Activated naive CD8-positive, alpha-beta T cell treated with anti-CD3 and anti-CD28 coated beads, Interleukin-2, amount 10 ng/mL, durations not matched to agents 7 days and 5 days (primary cell): ENCODE data around the gene NR4A1. TPM values are rescaled to one million over a fixed set of nuclear protein-coding genes. Genes with fewer than 3 reads are reported as not detected.
A peak's percentile ranks its signal among the peaks of the same experiment; 100 is the strongest.

Experiments
- ATAC-seq: fragments of 150-1000 bp; cut with Tn5 transposase; one replicate; pipeline ENCODE4 v1.10.0; 2021; ENCODE audit warnings: low read depth, moderate library complexity
- POLR2A ChIA-PET: fragments of 350-600 bp; sonication (Branson Sonifier 250); formaldehyde crosslinking; loops from one replicate; lab custom pipeline; 2021; ENCODE audit warnings: antibody characterized with exemption; lab: Charles Lee
- DNase-seq: peaks from one replicate; pipeline ENCODE4 v3.0.0; 2021
- H3K27ac Mint-ChIP-seq: one replicate; pipeline ENCODE4 v1.8.0; 2022; ENCODE audit warnings: mild to moderate bottlenecking, mixed read lengths
- H3K27me3 Mint-ChIP-seq: one replicate; pipeline ENCODE4 v1.8.0; 2022; ENCODE audit warnings: mild to moderate bottlenecking, moderate library complexity, mixed read lengths
- H3K36me3 Mint-ChIP-seq: one replicate; pipeline ENCODE4 v1.8.0; 2021; ENCODE audit warnings: mild to moderate bottlenecking, mixed read lengths
- H3K4me1 Mint-ChIP-seq: one replicate; pipeline ENCODE4 v1.8.0; 2021; ENCODE audit warnings: mixed read lengths
- H3K4me3 Mint-ChIP-seq: one replicate; pipeline ENCODE4 v1.8.0; 2022; ENCODE audit warnings: mild to moderate bottlenecking, moderate library complexity, mixed read lengths
- H3K9me3 Mint-ChIP-seq: one replicate; pipeline ENCODE4 v1.8.0; 2021; ENCODE audit warnings: mixed read lengths
- total RNA-seq, 2 experiments: library from RNA; stranded (reverse); gene quantifications; one replicate each; pipeline ENCODE4 v1.2.3, GENCODE V29; 2021

Gene NR4A1
- total RNA-seq, 2 experiments from 2014 or later: 8.6 to 8.8 TPM

GRCh38 chr12:52023182-52023975, 27.9 kb upstream of the NR4A1 start:
- H3K4me1 Mint-ChIP-seq: peaks cover 30% of the 10 kb centered on the region
- H3K27ac Mint-ChIP-seq: peak overlapping the region; percentile 97
- H3K27me3 Mint-ChIP-seq: no peaks in the 10 kb centered on the region
- peak overlapping the region; percentile 91 for H3K4me3 Mint-ChIP-seq
- ATAC-seq: peak; percentile 55
- no peaks in the 10 kb centered on the region for H3K9me3 Mint-ChIP-seq
- DNase-seq: peak; percentile 97
- no peaks in the 10 kb centered on the region for H3K36me3 Mint-ChIP-seq
- POLR2A ChIA-PET: interaction anchor here (0.7 to 10.7 kb wide), 21 partner anchors 8 to 203 kb away, joined by 3 to 155 read pairs (median 4); partner anchors contain the start of genes ATG101, NR4A1 and TAMALIN

DNA sequence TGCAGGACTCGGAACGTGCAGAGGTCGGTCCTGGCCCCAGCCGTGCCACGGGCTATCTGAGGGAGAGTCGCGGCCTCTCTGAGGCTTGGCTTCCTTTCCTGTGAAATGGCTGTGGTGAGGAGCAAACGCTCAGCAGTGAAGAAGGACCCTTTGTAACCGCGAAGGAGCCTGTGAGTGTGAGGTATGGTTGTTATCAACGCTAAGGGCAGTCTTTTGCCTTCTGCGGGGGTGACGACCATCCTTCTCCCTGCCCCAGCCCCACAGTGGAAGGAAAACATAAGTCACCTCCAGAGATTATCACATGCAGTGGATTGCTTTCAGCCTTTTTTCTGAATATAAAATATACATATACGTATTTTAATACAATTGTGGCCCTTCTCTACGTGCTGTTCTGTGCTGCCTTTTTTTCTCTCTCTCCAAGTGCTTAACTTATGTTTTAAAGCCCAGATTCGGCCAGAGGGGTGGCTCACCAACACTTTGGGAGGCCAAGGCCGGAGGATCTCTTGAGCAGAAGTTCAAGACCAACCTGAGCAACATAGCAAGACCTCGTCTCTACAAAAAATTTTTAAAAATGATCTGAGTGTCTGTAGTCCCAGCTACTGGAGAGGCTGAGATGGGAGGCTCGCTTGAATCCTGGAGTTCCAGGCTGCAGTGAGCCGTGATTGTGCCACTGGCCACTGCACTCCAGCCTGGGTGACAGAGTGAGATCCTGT, 27.1 kb upstream of the NR4A1 start:
- Mint-ChIP-seq H3K4me1 (peaks cover 30% of the 10 kb centered on the region), H3K36me3 (no peaks in the 10 kb centered on the region), H3K4me3 (peak overlapping the region; percentile 91), H3K27me3 (no peaks in the 10 kb centered on the region), H3K27ac (peak overlapping the region; percentile 97), H3K9me3 (no peaks in the 10 kb centered on the region)
- POLR2A ChIA-PET: interaction anchor here (0.6 to 10.7 kb wide), 21 partner anchors 9 to 205 kb away, joined by 3 to 155 read pairs (median 7); partner anchors contain the start of genes ACVR1B, ATG101, NR4A1 and TAMALIN
- peak; percentile 51 for DNase-seq
- ATAC-seq: peak; percentile 7

- DNase-seq (peak; percentile 77), ATAC-seq (peak; percentile 56)
- POLR2A ChIA-PET: interaction anchor here (0.6 to 10.7 kb wide), 24 partner anchors 8 to 206 kb away, joined by 3 to 155 read pairs (median 5); partner anchors contain the start of genes ACVR1B, ATG101, NR4A1 and TAMALIN
- H3K4me1 Mint-ChIP-seq: peaks cover 30% of the 10 kb centered on the region
- no peaks in the 10 kb centered on the region for H3K36me3 Mint-ChIP-seq
- no peaks in the 10 kb centered on the region for H3K9me3 Mint-ChIP-seq
- peak overlapping the region; percentile 91 for H3K4me3 Mint-ChIP-seq
- no peaks in the 10 kb centered on the region for H3K27me3 Mint-ChIP-seq
- peak overlapping the region; percentile 97 for H3K27ac Mint-ChIP-seq
Measured at GRCh38 chr12:52024845-52025230, 26.4 kb upstream of the NR4A1 start.

DNA sequence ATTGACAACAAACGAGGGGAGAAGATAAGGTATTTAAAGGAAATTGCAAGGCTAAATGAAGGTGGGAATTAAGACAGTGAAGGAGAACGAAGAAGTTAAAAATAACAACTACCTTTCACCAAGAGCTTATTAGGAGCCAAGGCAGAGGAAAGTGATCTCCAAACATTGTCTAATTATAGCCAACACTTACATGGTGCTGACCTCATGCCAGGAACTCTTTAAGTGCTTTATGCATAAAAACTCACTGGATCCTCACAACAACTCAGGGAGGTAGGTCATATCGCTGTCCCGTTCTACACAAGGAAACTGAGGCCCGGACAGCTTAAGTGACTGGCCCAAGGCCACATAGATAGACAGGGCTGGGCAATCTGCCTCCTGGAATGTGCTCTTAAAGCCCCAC, 25.0 kb upstream of the NR4A1 start:
- no peaks in the 10 kb centered on the region for H3K9me3 Mint-ChIP-seq
- H3K27ac Mint-ChIP-seq: peak overlapping the region; percentile 97
- DNase-seq (no peak), ATAC-seq (no peak)
- no peaks in the 10 kb centered on the region for H3K36me3 Mint-ChIP-seq
- H3K4me3 Mint-ChIP-seq: no peak overlapping the region
- POLR2A ChIA-PET: interaction anchor here (1.2 to 10.7 kb wide), 9 partner anchors 8 to 140 kb away, joined by 3 to 155 read pairs (median 10); partner anchors contain the start of genes ATG101, NR4A1 and TAMALIN
- no peaks in the 10 kb centered on the region for H3K27me3 Mint-ChIP-seq
- H3K4me1 Mint-ChIP-seq: peaks cover 18% of the 10 kb centered on the region

- Mint-ChIP-seq H3K27me3 (no peaks in the 10 kb centered on the region), H3K9me3 (no peaks in the 10 kb centered on the region), H3K4me3 (no peak overlapping the region), H3K4me1 (peaks cover 18% of the 10 kb centered on the region), H3K27ac (no peak overlapping the region), H3K36me3 (no peaks in the 10 kb centered on the region)
- no peak for DNase-seq
- POLR2A ChIA-PET: interaction anchor here (1.3 to 4.3 kb wide), 3 partner anchors 13 to 24 kb away, joined by 4 to 28 read pairs (median 10); partner anchors contain the start of gene NR4A1
- ATAC-seq: no peak
Measured at GRCh38 chr12:52027085-52027843, 24.0 kb upstream of the NR4A1 start.

- no peaks in the 10 kb centered on the region for H3K36me3 Mint-ChIP-seq
- ATAC-seq (no peak), DNase-seq (no peak)
- POLR2A ChIA-PET: interaction anchor here (0.9 kb wide), 1 partner anchor 40 kb away, joined by 4 read pairs; the partner anchor contains the start of gene ATG101
- H3K27me3 Mint-ChIP-seq: no peaks in the 10 kb centered on the region
- no peak overlapping the region for H3K27ac Mint-ChIP-seq
- H3K4me3 Mint-ChIP-seq: no peak overlapping the region
- peaks cover 20% of the 10 kb centered on the region for H3K4me1 Mint-ChIP-seq
- no peaks in the 10 kb centered on the region for H3K9me3 Mint-ChIP-seq
Measured at GRCh38 chr12:52029685-52030084, 21.6 kb upstream of the NR4A1 start.

GRCh38 chr12:52032446-52032803, 18.8 kb upstream of the NR4A1 start:
- DNase-seq: no peak
- POLR2A ChIA-PET: interaction anchor here (0.7 to 2.7 kb wide), 12 partner anchors 8 to 219 kb away, joined by 3 to 27 read pairs (median 4); partner anchors contain the start of genes ATG101 and NR4A1
- H3K9me3 Mint-ChIP-seq: no peaks in the 10 kb centered on the region
- H3K4me3 Mint-ChIP-seq: peak overlapping the region; percentile 74
- peaks cover 16% of the 10 kb centered on the region for H3K4me1 Mint-ChIP-seq
- peak overlapping the region; percentile 64 for H3K27ac Mint-ChIP-seq
- H3K27me3 Mint-ChIP-seq: peaks cover 7% of the 10 kb centered on the region
- H3K36me3 Mint-ChIP-seq: no peaks in the 10 kb centered on the region
- peak; percentile 1 for ATAC-seq

GRCh38 chr12:52032804-52033445, 18.3 kb upstream of the NR4A1 start:
- Mint-ChIP-seq H3K4me1 (peaks cover 16% of the 10 kb centered on the region), H3K36me3 (no peaks in the 10 kb centered on the region), H3K27me3 (peaks cover 7% of the 10 kb centered on the region), H3K4me3 (peak overlapping the region; percentile 78), H3K27ac (peak overlapping the region; percentile 64), H3K9me3 (no peaks in the 10 kb centered on the region)
- DNase-seq (peak; percentile 88), ATAC-seq (peak; percentile 93)
- POLR2A ChIA-PET: interaction anchor here (0.7 to 2.7 kb wide), 11 partner anchors 8 to 50 kb away, joined by 3 to 27 read pairs (median 5); partner anchors contain the start of genes ATG101 and NR4A1

DNA sequence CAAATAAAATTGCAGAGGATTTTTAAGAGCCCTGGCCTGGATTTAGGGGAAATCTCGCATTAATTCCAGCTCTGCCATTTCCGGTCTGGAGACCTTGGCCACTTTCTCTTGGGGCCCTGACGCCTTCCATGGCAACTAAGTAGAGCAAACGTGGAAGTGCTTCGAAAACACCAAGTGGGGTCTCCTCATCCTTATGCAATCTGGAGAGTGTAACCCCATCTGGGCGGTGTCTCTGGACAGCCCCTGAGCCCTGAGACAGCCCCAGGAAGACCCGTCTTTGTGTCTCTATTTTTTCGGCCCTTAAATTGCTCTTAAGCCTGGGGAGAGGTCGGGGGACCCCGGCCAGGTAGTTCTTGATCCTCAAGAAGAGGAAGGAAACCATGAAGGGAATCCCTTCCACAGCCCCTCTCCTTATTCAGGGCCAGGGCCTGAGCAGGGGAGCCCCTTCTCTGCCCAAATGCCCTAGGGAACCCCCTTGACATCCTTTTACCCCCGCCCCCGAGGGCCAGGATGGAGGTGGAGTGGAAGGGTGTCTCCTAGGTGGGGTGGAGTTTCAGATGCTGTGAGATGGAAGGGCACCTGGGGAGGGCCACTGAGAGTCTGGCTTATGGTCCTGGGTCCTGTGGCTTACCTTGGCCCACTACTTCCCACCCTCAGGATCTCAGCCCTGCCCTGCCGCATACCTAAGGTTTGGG, 17.6 kb upstream of the NR4A1 start:
- no peaks in the 10 kb centered on the region for H3K36me3 Mint-ChIP-seq
- no peaks in the 10 kb centered on the region for H3K9me3 Mint-ChIP-seq
- peaks cover 7% of the 10 kb centered on the region for H3K27me3 Mint-ChIP-seq
- peak overlapping the region; percentile 49 for H3K27ac Mint-ChIP-seq
- POLR2A ChIA-PET: interaction anchor here (0.9 to 2.7 kb wide), 8 partner anchors 10 to 50 kb away, joined by 3 to 27 read pairs (median 5); partner anchors contain the start of genes ATG101 and NR4A1
- no peak for DNase-seq
- H3K4me1 Mint-ChIP-seq: peaks cover 19% of the 10 kb centered on the region
- H3K4me3 Mint-ChIP-seq: peak overlapping the region; percentile 78
- no peak for ATAC-seq

GRCh38 chr12:52035190-52035589, 16.1 kb upstream of the NR4A1 start:
- Mint-ChIP-seq H3K4me1 (peaks cover 20% of the 10 kb centered on the region), H3K4me3 (no peak overlapping the region), H3K27ac (no peak overlapping the region), H3K9me3 (no peaks in the 10 kb centered on the region), H3K27me3 (peaks cover 7% of the 10 kb centered on the region), H3K36me3 (no peaks in the 10 kb centered on the region)
- no peak for DNase-seq
- no peak for ATAC-seq
- POLR2A ChIA-PET: interaction anchor here (0.7 kb wide), 1 partner anchor 9 kb away, joined by 3 read pairs; no protein-coding TSS in a partner anchor

DNA sequence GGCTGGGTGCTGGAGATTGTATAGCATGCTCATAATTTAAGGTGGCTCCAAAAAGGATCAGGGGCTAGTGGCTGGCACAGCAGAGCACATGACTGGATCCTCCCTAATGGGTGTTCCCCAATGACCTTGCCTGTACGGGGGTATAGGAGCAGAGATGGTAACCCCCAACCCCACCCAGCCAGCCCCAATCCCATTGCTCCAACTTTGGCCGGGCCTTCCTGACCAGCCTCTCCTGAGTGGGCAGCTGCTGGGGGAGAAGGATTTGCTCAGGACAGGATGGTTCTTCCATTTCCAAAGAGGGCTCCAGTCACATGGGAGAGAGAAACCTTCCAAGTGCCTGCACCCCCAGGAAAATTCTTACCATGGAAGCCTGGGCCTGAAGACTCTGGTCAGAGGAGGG, 15.3 kb upstream of the NR4A1 start:
- ATAC-seq (no peak), DNase-seq (no peak)
- Mint-ChIP-seq H3K27ac (no peak overlapping the region), H3K4me3 (peak overlapping the region; percentile 60), H3K4me1 (peaks cover 21% of the 10 kb centered on the region), H3K36me3 (no peaks in the 10 kb centered on the region), H3K27me3 (peaks cover 10% of the 10 kb centered on the region), H3K9me3 (no peaks in the 10 kb centered on the region)
- POLR2A ChIA-PET: interaction anchor here (1.1 to 3.6 kb wide), 5 partner anchors 10 to 81 kb away, joined by 3 to 20 read pairs (median 5); partner anchors contain the start of genes ATG101 and NR4A1
